ENCODE results near the gene DNAJB1. TPM values are rescaled to one million over a fixed set of nuclear protein-coding genes. Genes with fewer than 3 reads are reported as not detected.

Gene DNAJB1
- total and polyA plus RNA-seq, 2 of the 13 experiments (the other 11 are each of a cell fraction or from before 2014, with no cell fraction given), result 87.5 to 97.3 TPM

GRCh38 chr19:14554382-14554812 lies 36.2 kb upstream of the DNAJB1 start (continued):
- TF ChIP-seq PHF21A (CRISPR knock-in tag; IDR thresholded peaks at IDR 0.05), result peak; percentile 53; the same call in 1 of the 2 replicates
- TF ChIP-seq CREB1 (IDR thresholded peaks at IDR 0.05), result no peak
- TF ChIP-seq CREB1 (CRISPR knock-in tag; IDR thresholded peaks at IDR 0.05), result no peak
- no peak for TF ChIP-seq ZNF816 (CRISPR knock-in tag; IDR thresholded peaks at IDR 0.05; ENCODE audit: borderline replicate concordance)
- TF ChIP-seq ZBTB42 (CRISPR knock-in tag; IDR thresholded peaks at IDR 0.05), result no peak
- TF ChIP-seq ZNF770 (CRISPR knock-in tag; IDR thresholded peaks at IDR 0.05), result peak; percentile 67
- no peak for TF ChIP-seq SMARCE1 (IDR thresholded peaks at IDR 0.05; ENCODE audit: borderline replicate concordance)
- no peak for TF ChIP-seq TARDBP (CRISPR knock-in tag; IDR thresholded peaks at IDR 0.05)
- no peak for TF ChIP-seq ZNF30 (CRISPR knock-in tag; IDR thresholded peaks at IDR 0.05)
- TF ChIP-seq GTF2F1 (IDR thresholded peaks at IDR 0.05; ENCODE audit: low read length), result no peak
- 0 out of 2 replicates have a peak, but pooled peaks have one; percentile 41 for TF ChIP-seq ZNF274 (CRISPR knock-in tag; IDR thresholded peaks at IDR 0.05)
- peak; percentile 65 for TF ChIP-seq SAP130 (CRISPR knock-in tag; IDR thresholded peaks at IDR 0.05; ENCODE audit: low read depth)
- no peak for TF ChIP-seq ONECUT2 (CRISPR knock-in tag; IDR thresholded peaks at IDR 0.05)
- peak; percentile 25; the same call in 1 of the 3 replicates for TF ChIP-seq MXI1 (IDR thresholded peaks at IDR 0.05; ENCODE audit: borderline replicate concordance, low read depth, low read length)
- TF ChIP-seq MAFK (conservative IDR thresholded peaks at IDR 0.05 in 1 of 2, IDR thresholded peaks at IDR 0.05 in 1 of 2; ENCODE audit: low read length in 2 of 2), result peak; percentile 77 to 87
- TF ChIP-seq HOXA9 (CRISPR knock-in tag; IDR thresholded peaks at IDR 0.05; ENCODE audit: borderline replicate concordance), result no peak
- TF ChIP-seq PITX1 (CRISPR knock-in tag; IDR thresholded peaks at IDR 0.05), result 0 out of 2 replicates have a peak, but pooled peaks have one; percentile 30
- TF ChIP-seq ZBTB20 (CRISPR knock-in tag; IDR thresholded peaks at IDR 0.05; ENCODE audit: borderline replicate concordance, low read depth), result no peak; the same call in 1 of the 2 replicates
- TF ChIP-seq, protein P1, sequence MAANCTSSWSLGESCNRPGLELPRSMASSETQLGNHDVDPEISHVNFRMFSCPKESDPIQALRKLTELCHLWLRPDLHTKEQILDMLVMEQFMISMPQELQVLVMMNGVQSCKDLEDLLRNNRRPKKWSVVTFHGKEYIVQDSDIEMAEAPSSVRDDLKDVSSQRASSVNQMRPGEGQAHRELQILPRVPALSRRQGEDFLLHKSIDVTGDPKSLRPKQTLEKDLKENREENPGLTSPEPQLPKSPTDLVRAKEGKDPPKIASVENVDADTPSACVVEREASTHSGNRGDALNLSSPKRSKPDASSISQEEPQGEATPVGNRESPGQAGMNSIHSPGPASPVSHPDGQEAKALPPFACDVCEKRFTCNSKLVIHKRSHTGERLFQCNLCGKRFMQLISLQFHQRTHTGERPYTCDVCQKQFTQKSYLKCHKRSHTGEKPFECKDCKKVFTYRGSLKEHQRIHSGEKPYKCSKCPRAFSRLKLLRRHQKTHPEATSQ (CRISPR knock-in tag; IDR thresholded peaks at IDR 0.05; ENCODE audit: borderline replicate concordance), result no peak
- TF ChIP-seq ZNF121 (CRISPR knock-in tag; IDR thresholded peaks at IDR 0.05), result 0 out of 2 replicates have a peak, but pooled peaks have one; percentile 15
- peak; percentile 88 for TF ChIP-seq FOXA3 (CRISPR knock-in tag; IDR thresholded peaks at IDR 0.05)
- TF ChIP-seq, protein P2, sequence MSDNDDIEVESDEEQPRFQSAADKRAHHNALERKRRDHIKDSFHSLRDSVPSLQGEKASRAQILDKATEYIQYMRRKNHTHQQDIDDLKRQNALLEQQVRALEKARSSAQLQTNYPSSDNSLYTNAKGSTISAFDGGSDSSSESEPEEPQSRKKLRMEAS (IDR thresholded peaks at IDR 0.05), result peak; percentile 40; the same call in 1 of the 2 replicates
- TF ChIP-seq ZNF687 (CRISPR knock-in tag; IDR thresholded peaks at IDR 0.05), result peak; percentile 86
- peak; percentile 59 for TF ChIP-seq GATAD2A (CRISPR knock-in tag; IDR thresholded peaks at IDR 0.05)
- TF ChIP-seq, protein P3, sequence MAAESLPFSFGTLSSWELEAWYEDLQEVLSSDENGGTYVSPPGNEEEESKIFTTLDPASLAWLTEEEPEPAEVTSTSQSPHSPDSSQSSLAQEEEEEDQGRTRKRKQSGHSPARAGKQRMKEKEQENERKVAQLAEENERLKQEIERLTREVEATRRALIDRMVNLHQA (CRISPR knock-in tag; IDR thresholded peaks at IDR 0.05), result no peak
